Fibroblast of the aortic adventitia (primary cell): Measurements from ENCODE around the gene SAC3D1. TPM values are rescaled to one million over a fixed set of nuclear protein-coding genes. Genes with fewer than 3 reads are reported as not detected.

Experiments
- DNase-seq: peaks from one replicate; pipeline ENCODE4 v3.0.0-alpha.2; 2010; ENCODE audit warnings: low read depth
- H3K4me3 ChIP-seq: 2 replicates; pipeline ENCODE4 v1.5.1; 2011; ENCODE audit warnings: low read depth, mild to moderate bottlenecking, control low read depth, low read length, moderate library complexity
- total RNA-seq: library from RNA; depleted of rRNA; stranded (reverse); fragments of >200 nt; gene quantifications from 2 replicates; pipeline ENCODE4 v1.2.3, GENCODE V29; 2012; ENCODE audit warnings: low replicate concordance
- TF ChIP-seq, protein P1 (sequence below): IDR thresholded peaks from 2 replicates; pipeline ENCODE4 v1.5.1; 2011; ENCODE audit warnings: mild to moderate bottlenecking, low read length, control low read depth, inconsistent platforms; ENCODE audit not compliant: insufficient read depth

Gene SAC3D1
- total RNA-seq, result 13.0 and 19.1 TPM in 2 replicates

- peak within 1 kb of the TSS; percentile 76 for H3K4me3 ChIP-seq
- peak; percentile 92 for DNase-seq
- TF ChIP-seq, protein P1, sequence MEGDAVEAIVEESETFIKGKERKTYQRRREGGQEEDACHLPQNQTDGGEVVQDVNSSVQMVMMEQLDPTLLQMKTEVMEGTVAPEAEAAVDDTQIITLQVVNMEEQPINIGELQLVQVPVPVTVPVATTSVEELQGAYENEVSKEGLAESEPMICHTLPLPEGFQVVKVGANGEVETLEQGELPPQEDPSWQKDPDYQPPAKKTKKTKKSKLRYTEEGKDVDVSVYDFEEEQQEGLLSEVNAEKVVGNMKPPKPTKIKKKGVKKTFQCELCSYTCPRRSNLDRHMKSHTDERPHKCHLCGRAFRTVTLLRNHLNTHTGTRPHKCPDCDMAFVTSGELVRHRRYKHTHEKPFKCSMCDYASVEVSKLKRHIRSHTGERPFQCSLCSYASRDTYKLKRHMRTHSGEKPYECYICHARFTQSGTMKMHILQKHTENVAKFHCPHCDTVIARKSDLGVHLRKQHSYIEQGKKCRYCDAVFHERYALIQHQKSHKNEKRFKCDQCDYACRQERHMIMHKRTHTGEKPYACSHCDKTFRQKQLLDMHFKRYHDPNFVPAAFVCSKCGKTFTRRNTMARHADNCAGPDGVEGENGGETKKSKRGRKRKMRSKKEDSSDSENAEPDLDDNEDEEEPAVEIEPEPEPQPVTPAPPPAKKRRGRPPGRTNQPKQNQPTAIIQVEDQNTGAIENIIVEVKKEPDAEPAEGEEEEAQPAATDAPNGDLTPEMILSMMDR, result no peak
Observed at GRCh38 chr11:65040847-65041622, at the start of gene SAC3D1. Gene SAC3D1, plus strand, starts transcription at chr11:65041210. Its CDS starts 83 bp downstream, at chr11:65041293.

DNA sequence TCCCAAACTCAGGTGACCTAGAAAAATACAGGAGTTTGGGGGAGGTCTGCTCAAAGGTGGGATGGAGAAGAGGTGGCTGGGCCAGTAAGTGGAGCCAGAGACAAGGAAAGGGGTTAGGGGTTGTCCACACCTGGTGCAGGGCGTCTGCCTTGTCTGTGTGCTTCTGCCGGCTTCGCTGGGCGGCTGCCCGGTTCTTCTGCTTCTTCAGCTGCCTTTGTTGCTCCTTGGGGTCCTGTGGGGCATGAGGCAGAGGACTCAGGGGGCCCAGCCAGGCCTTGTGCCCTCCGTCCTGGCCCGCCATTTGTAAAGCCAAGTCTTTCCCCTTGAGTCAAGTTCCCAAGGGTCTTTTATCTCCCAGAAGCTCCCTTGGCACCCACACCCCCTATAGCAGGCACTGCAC is 46.7 kb upstream of the SAC3D1 start:
- TF ChIP-seq, protein P1, result no peak

DNA sequence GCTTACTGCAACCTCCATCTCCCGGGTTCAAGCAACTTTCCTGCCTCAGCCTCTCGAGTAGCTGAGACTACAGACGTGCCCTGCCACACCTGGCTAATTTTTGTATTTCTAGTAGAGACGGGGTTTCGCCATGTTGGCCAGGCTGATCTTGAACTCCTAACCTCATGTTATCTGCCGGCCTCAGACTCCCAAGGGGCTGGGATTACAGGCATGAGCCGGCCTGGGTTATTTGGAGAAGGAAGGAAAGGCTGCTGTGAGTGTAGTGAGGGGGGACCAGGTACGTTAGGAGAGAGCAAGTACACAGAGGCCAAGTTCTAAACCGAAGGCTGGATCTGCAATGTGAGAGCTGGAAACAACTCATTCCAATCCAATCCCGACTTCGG is 44.7 kb upstream of the SAC3D1 start:
- TF ChIP-seq, protein P1, result no peak
- H3K4me3 ChIP-seq, result peak overlapping the region; percentile 55
- DNase-seq, result no peak

More for the DNA sequence above, 46.7 kb upstream of the SAC3D1 start:
- DNase-seq, result no peak
- no peak overlapping the region for H3K4me3 ChIP-seq

GRCh38 chr11:64996710-64997380 is 44.2 kb upstream of the SAC3D1 start, which contains the start of gene BATF2:
Gene BATF2, minus strand, starts transcription at chr11:64996971. Its CDS starts 57 bp downstream, at chr11:64996914.
- peak; percentile 66 for DNase-seq
- TF ChIP-seq, protein P1, result peak; percentile 20
- H3K4me3 ChIP-seq, result peak within 1 kb of the TSS; percentile 55

- TF ChIP-seq, protein P1, result no peak
- no peak for DNase-seq
- no peak overlapping the region for H3K4me3 ChIP-seq
Observed at GRCh38 chr11:64998141-64998540, 42.9 kb upstream of the SAC3D1 start.

DNA sequence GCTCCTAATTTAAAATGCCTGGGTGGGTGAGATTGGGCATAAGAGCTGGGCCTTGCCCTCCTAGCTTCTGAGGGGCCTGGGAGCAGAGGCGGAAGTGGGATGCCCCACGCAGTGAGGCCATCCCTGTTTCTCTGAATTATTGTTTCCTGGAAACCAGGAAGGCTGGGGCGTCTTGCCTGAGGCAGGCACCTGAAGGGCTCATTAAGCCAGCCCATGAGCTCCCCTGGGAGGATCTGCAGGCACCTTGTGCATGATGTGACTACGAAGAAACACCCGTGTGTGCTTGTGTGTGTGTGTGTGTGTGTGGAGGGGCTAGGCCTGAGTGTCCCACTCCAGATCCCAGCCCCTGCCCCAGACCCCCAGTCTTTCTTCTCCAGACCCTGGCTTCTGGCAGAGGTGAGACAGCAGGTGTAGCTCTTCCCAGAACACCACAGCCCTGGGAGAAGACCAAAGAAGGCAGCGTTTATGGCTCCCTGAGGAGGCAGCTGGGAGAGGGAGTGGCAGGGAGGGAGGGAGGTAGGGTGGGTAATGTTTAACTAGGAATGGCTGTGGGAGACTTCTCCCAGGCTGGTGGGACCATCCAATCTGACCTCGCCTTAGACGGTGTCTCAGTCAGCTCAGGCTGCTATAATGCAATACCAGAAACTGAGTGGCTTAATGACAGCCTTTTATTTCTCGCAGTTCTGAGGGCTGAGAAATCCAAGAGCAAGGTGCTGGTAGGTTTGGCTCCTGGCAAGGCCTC is 42.1 kb upstream of the SAC3D1 start:
- TF ChIP-seq, protein P1, result no peak
- DNase-seq, result no peak

More for the DNA sequence above, 42.1 kb upstream of the SAC3D1 start:
- H3K4me3 ChIP-seq, result no peak overlapping the region
